Measurements from ENCODE around the gene C2CD2.

GRCh38 chr21:41835711-41836154, 118.1 kb downstream of the C2CD2 start:
- TF ChIP-seq EP300 (IDR thresholded peaks at IDR 0.05; ENCODE audit: borderline replicate concordance in 1 of 2, low read depth in 1 of 2, low read length in 1 of 2) (no peak), FOXM1 (IDR thresholded peaks at IDR 0.05; ENCODE audit: low read depth) (no peak), EZH2phosphoT487 (IDR thresholded peaks at IDR 0.05; ENCODE audit: borderline replicate concordance, low read depth) (no peak), POLR2AphosphoS5 (IDR thresholded peaks at IDR 0.05; ENCODE audit: low read depth, low read length) (no peak), TCF12 (IDR thresholded peaks at IDR 0.05) (no peak), SMC3 (IDR thresholded peaks at IDR 0.05; ENCODE audit: low read depth, low read length) (no peak), MXI1 (IDR thresholded peaks at IDR 0.05; ENCODE audit: low read depth, low read length) (no peak), NRF1 (IDR thresholded peaks at IDR 0.05; ENCODE audit: low read depth, low read length) (no peak), YY1 (IDR thresholded peaks at IDR 0.05; ENCODE audit: low read depth) (no peak), NFIC (IDR thresholded peaks at IDR 0.05; ENCODE audit: borderline replicate concordance) (no peak)
- TF ChIP-seq, protein P1, sequence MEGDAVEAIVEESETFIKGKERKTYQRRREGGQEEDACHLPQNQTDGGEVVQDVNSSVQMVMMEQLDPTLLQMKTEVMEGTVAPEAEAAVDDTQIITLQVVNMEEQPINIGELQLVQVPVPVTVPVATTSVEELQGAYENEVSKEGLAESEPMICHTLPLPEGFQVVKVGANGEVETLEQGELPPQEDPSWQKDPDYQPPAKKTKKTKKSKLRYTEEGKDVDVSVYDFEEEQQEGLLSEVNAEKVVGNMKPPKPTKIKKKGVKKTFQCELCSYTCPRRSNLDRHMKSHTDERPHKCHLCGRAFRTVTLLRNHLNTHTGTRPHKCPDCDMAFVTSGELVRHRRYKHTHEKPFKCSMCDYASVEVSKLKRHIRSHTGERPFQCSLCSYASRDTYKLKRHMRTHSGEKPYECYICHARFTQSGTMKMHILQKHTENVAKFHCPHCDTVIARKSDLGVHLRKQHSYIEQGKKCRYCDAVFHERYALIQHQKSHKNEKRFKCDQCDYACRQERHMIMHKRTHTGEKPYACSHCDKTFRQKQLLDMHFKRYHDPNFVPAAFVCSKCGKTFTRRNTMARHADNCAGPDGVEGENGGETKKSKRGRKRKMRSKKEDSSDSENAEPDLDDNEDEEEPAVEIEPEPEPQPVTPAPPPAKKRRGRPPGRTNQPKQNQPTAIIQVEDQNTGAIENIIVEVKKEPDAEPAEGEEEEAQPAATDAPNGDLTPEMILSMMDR (IDR thresholded peaks at IDR 0.05): no peak
- TF ChIP-seq, protein P2, sequence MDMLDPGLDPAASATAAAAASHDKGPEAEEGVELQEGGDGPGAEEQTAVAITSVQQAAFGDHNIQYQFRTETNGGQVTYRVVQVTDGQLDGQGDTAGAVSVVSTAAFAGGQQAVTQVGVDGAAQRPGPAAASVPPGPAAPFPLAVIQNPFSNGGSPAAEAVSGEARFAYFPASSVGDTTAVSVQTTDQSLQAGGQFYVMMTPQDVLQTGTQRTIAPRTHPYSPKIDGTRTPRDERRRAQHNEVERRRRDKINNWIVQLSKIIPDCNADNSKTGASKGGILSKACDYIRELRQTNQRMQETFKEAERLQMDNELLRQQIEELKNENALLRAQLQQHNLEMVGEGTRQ (IDR thresholded peaks at IDR 0.05; ENCODE audit: borderline replicate concordance, low read depth, low read length): no peak
- TF ChIP-seq, protein P3, sequence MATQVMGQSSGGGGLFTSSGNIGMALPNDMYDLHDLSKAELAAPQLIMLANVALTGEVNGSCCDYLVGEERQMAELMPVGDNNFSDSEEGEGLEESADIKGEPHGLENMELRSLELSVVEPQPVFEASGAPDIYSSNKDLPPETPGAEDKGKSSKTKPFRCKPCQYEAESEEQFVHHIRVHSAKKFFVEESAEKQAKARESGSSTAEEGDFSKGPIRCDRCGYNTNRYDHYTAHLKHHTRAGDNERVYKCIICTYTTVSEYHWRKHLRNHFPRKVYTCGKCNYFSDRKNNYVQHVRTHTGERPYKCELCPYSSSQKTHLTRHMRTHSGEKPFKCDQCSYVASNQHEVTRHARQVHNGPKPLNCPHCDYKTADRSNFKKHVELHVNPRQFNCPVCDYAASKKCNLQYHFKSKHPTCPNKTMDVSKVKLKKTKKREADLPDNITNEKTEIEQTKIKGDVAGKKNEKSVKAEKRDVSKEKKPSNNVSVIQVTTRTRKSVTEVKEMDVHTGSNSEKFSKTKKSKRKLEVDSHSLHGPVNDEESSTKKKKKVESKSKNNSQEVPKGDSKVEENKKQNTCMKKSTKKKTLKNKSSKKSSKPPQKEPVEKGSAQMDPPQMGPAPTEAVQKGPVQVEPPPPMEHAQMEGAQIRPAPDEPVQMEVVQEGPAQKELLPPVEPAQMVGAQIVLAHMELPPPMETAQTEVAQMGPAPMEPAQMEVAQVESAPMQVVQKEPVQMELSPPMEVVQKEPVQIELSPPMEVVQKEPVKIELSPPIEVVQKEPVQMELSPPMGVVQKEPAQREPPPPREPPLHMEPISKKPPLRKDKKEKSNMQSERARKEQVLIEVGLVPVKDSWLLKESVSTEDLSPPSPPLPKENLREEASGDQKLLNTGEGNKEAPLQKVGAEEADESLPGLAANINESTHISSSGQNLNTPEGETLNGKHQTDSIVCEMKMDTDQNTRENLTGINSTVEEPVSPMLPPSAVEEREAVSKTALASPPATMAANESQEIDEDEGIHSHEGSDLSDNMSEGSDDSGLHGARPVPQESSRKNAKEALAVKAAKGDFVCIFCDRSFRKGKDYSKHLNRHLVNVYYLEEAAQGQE (IDR thresholded peaks at IDR 0.05; ENCODE audit: low read depth, low read length): no peak
